PC-9 (cell line): ENCODE data around the gene MAGEF1.

ENCODE experiments used
- CTCF ChIP-seq: fragments of 200-600 bp; sonication (generic); conservative IDR thresholded peaks from 2 replicates; pipeline ENCODE4 v1.6.1; 2017; ENCODE audit warnings: mixed run types, antibody characterized with exemption, mild to moderate bottlenecking, moderate library complexity
- EZH2 ChIP-seq: fragments of 200-600 bp; sonication (generic); IDR thresholded peaks from 2 replicates; pipeline ENCODE4 v1.8.0; 2017; ENCODE audit warnings: antibody characterized with exemption, low read depth

- TF ChIP-seq CTCF (no peak), EZH2 (no peak)
Measured at GRCh38 chr3:184697845-184698244, 14.0 kb downstream of the MAGEF1 start.
